ENCODE measurements around the gene MAGI2.

Gene MAGI2

DNA sequence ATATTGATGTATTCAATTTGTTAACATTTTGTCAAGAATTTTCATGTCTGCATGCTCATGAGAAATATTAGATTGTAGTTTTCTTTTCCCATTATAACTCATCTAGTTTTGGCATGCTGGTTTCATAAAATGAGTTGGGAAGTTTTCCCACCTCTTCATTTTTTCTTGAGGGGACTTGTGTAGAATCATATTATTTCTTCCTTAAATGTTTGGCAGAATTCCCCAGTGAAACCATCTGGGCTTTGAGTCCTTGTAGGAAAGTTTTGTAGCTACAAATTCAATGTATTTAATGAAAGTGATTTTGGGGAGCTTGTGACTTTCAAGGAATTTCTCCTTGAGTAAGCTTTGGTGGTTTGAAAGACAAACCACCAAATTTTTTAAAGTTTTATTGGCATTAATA is 1481.7 kb downstream of the MAGI2 start:
- no peaks in the 10 kb centered on the region for H3K9me3 Mint-ChIP-seq
- no peaks in the 10 kb centered on the region for H3K27me3 Mint-ChIP-seq
- no peak overlapping the region for H3K27ac Mint-ChIP-seq
- ATAC-seq (no peak), DNase-seq (no peak)
- H3K36me3 Mint-ChIP-seq (ENCODE audit: low read depth): no peaks in the 10 kb centered on the region
- H3K4me3 Mint-ChIP-seq: no peak overlapping the region
- H3K4me1 Mint-ChIP-seq: peaks cover 2% of the 10 kb centered on the region

DNA sequence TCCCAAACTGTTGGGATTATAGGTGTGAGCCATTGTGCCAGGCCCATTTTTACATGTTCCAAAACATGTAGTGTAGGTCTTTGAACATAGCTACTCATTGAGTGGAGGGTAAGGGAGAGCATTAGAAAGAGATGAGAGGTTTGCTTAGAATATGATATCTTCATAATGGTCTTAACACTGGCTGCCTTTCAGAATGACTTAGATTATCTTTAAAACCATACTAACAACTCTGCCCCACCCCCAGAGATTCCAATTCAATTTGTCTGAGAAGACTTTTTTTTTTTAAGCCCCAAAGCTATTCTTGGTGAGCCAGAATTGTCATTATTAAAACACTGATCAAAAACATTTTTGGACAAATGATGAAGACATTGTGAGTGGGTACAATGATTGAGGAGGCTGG is 1486.0 kb downstream of the MAGI2 start:
- H3K27me3 Mint-ChIP-seq: no peaks in the 10 kb centered on the region
- H3K4me3 Mint-ChIP-seq: no peak overlapping the region
- no peak for ATAC-seq
- no peaks in the 10 kb centered on the region for H3K4me1 Mint-ChIP-seq
- H3K36me3 Mint-ChIP-seq (ENCODE audit: low read depth): peaks cover 2% of the 10 kb centered on the region
- no peak overlapping the region for H3K27ac Mint-ChIP-seq
- H3K9me3 Mint-ChIP-seq: no peaks in the 10 kb centered on the region
- no peak for DNase-seq

All from activated naive CD8-positive, alpha-beta T cell treated with anti-CD3 and anti-CD28 coated beads, Interleukin-2, amount 50 U/mL, for 24 hours (primary cell).